C1 segment of cervical spinal cord (tissue), 14 donors: ENCODE results near the gene PLEKHM1.
"Not testable (repeated sequence)": the region's sequence is repeated elsewhere in the genome, so short reads cannot be mapped to it uniquely, and the experiment has no call there.

ENCODE experiments used
- DNase-seq, 14 donors: peaks; one replicate each; lab custom pipeline; 2025; lab: John Stamatoyannopoulos, UW

PLEKHM1 gene

DNA sequence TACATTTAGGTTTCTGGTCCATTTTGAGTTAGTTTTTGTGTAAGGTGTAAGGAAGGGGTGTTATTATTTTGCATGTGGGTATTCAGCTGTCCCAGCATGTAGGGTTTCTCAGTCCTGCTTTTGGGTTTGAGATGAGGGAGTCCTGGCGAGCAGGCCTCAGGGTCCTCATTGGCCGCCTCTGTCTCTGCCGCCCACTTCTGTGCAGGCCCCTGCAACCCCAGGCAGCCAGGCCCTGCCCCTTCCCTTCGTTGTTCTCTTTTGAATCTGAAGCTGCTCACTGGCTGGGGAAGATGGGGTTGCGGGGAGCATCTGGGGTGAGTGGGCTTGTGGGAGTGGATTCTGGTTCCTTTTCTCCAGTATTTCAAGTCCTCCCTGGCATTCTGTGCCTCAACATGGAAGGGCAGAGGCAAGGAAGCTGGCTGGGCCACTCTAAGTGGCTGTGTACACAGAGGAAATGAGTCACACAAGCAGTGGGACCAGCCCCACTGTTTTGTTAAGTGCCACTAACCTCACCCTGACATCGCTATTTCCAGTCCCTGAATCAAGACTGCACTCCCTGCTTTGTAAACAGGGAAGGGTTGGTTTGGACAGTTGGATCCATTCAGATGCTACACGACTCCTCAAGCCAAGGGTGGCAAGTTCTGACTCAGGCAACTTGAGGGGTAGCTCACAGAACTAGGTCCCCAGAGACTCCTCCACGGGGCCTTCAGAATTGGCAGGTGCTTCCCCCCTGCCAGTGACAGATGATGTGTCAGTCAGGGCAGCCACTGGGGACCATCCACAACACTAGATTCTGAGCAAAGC is 28.8 kb downstream of the PLEKHM1 start:
- not testable (repeated sequence) for DNase-seq

- not testable (repeated sequence) for DNase-seq
Measured at GRCh38 chr17:45460422-45460821, 30.1 kb downstream of the PLEKHM1 start.

DNA sequence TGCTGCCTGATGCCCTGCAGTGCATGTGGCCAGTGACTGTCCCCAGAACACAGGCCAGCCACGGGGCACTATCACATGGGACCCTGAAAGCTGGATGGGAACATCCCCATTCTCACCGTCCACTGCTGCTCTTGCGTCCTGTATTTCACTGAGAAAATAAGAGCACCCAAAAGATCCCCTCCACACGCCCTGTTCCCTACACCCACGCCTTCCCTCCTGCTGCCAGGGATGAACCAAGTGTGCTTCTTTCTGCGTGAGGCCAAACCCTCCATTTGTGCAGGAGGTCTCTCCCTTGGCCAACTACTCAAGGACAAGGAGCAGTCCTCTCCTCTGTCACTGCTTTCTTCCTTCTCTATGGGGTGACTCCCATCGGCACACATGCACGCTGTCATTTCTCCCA is 36.2 kb downstream of the PLEKHM1 start:
- DNase-seq, result not testable (repeated sequence)

GRCh38 chr17:45453731-45454130 is 36.8 kb downstream of the PLEKHM1 start:
- DNase-seq, result not testable (repeated sequence)

GRCh38 chr17:45453225-45453534 is 37.3 kb downstream of the PLEKHM1 start:
- not testable (repeated sequence) for DNase-seq

- not testable (repeated sequence) for DNase-seq
Measured at GRCh38 chr17:45452329-45453224, 37.9 kb downstream of the PLEKHM1 start.

DNA sequence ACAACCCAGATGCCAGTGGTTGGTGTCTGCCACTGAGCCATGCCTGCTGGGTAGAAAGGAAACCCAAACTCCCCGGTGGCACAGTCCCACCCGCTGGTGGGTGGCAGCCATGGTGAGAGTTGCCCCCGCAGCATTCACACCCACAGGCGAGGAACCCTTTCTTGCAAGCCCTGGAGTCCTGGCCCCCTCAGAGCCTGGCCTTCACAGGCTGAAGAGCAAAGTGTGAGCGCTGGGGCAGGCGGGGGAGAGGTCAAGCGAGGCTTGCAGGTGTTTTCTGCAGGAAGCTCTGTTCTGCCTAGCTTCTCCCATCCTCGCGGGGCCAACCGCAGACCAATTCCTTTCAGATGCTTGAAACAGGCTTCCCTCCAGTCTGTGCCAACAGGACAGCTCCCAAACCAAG is 38.9 kb downstream of the PLEKHM1 start:
- not testable (repeated sequence) for DNase-seq

DNA sequence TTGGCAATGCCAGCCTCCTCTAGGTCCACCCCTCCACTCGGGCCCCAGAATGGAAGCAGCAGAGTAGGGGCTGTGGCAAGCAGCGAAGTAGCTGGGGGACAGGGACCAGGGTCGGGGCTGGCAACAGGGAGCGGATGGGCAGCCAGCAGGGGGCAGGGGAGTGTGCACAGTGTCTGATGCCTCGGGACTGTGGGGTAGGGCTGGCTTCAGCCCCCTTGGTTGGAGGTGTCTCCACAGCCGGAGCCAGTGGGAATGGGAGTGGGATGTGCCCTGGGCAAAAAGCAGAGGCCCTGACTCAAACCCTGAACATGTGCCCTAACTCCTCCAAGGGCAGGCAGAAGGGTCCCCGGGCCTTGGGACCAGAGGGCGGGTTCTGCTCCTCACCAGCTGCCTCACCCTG is 39.4 kb downstream of the PLEKHM1 start:
- DNase-seq, result no peak

DNA sequence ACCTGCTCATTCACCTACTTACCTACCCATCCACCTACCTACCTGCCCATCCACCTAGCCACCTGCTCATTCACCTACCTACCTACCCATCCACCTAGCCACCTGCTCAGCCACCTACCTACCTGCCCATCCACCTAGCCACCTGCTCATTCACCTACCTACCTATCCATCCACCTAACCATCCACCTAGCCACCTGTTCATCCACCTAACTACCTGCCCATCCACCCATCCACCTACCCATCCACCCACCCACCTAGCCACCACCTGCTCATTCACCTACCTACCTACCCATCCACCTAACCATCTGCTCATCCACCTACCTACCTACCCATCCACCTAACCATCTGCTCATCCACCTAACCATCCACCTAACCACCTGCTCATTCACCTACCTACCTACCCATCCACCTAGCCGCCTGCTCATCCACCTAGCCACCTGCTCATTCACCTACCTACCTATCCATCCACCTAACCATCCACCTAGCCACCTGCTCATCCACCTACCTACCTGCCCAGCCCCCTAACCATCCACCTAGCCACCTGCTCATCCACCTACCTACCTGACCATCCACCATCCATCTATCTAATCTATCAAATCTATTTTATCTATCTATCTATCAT is 40.7 kb downstream of the PLEKHM1 start:
- not testable (repeated sequence) for DNase-seq

DNA sequence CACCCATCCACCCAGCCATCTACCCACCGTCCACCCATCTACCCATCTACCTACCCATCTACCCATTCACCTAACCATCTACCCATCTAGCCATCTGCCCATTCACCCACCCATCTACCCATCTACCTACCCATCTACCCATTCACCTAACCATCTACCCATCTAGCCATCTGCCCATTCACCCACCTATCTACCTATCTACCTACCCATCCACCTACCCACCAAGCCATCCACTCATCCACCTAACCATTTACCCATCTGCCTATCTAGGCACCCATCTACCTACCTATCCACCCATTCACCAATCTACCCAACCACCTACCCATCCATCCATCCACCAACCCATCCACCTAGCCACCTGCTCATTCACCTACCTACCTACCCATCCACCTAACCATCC is 41.3 kb downstream of the PLEKHM1 start:
- not testable (repeated sequence) for DNase-seq

GRCh38 chr17:45448483-45448882 is 42.0 kb downstream of the PLEKHM1 start:
- DNase-seq, result not testable (repeated sequence)

DNA sequence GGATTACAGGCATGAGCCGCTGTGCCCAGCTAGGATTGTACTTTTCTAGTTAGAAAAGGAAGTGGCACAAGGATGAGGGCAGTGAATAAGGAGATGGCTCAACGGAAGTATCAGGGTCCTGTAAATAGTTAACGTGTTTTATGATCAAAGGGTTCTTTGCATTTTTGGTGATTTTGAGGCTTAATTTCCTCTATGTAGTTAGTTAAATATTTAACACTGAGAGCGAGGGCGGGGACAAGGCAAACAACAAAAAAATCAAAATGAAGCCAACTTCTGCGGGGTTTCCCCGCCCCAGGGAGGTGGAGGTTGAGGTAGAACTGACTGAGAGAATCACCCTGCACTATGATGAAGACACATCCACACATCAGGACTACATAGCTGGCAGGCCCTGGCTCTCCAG is 42.5 kb downstream of the PLEKHM1 start:
- not testable (repeated sequence) for DNase-seq

- not testable (repeated sequence) for DNase-seq
Measured at GRCh38 chr17:45447650-45448049, 42.9 kb downstream of the PLEKHM1 start.

GRCh38 chr17:45446872-45447625 is 43.5 kb downstream of the PLEKHM1 start:
- DNase-seq, result peak in 1 of 14 donors; percentile 5

- DNase-seq, result not testable (repeated sequence)
Measured at GRCh38 chr17:45445901-45446743, 44.4 kb downstream of the PLEKHM1 start.

GRCh38 chr17:45444856-45445820 is 45.4 kb downstream of the PLEKHM1 start:
- DNase-seq, result not testable (repeated sequence)

DNA sequence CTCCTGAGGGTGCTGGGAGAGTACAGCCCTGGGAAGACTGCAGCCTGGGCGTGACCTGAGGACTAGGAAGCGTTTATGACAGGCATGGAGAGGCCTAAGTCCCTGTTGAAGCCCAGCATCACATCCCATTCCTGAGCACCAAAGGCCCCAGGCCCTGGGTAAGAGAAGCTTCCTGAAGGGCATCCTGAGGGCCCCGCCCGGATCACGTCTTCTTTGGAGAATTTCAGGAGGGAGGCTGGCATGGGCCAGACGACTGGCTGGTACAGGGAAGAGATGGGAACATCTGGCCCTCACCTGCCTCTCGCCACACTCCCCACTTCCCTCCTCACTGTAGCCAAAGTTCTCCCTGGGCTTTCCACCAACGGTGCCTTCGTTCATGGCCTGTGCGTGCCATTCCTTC is 46.2 kb downstream of the PLEKHM1 start:
- not testable (repeated sequence) for DNase-seq

DNA sequence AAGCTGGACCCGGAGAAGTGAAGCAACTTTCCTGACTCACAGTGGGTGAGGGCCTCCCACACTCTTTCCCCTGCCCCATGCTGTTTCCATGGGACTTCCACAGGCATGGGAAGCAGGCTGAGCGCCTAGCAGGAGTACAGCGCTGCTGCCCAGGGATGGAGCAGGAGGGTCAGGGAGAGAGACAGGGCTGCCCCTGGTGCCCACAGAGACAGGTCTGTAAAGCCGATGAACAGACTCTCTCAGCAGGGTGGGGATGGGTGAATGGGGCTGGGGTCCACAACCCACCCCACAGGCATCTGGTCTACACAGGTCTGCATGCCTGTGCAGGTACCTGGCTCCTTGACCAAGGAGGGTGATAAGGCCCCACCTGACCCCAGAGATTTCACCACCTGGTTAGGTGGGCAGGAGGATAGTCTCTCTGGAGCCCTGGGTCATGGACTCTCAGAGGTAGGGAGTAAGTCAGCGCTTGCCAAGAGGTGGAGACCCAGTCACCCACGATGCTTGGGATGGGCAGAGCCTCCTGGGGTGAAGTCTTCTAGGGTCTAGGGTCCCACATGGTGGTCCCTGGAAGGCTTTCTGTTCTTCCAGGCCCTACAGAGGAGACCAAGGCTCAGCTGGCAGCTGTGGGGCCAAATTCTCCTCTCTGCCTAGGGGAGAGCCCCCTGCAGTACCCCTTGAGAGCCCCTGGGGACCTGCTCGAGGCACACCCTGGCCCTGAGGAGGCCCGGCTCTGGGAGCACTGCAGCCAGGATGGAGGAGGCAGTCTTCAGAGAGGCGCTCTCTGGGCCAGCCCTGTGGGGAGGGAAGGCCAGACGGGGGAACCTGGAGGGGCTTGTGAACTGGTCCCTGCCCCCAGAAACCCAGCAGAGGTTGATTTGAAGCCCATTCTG is 46.9 kb downstream of the PLEKHM1 start:
- not testable (repeated sequence) for DNase-seq
